Nephron progenitor cell (in vitro differentiated cells): ENCODE measurements around the gene HOXA7.

Source experiments
- DNase-seq: peaks from one replicate; pipeline ENCODE4 v3.0.0; 2021
- H3K27ac Mint-ChIP-seq: 2 replicates; pipeline ENCODE4 v1.8.0; 2021; ENCODE audit warnings: mild to moderate bottlenecking, moderate library complexity, mixed read lengths
- H3K27me3 Mint-ChIP-seq: 2 replicates; pipeline ENCODE4 v1.8.0; 2021; ENCODE audit warnings: mild to moderate bottlenecking, low read depth, mixed read lengths; ENCODE audit not compliant: poor library complexity
- H3K36me3 Mint-ChIP-seq: 2 replicates; pipeline ENCODE4 v1.8.0; 2021; ENCODE audit warnings: low read depth, mixed read lengths
- H3K4me1 Mint-ChIP-seq: 2 replicates; pipeline ENCODE4 v1.8.0; 2021; ENCODE audit warnings: mixed read lengths
- H3K4me3 Mint-ChIP-seq: 2 replicates; pipeline ENCODE4 v1.8.0; 2021; ENCODE audit warnings: mild to moderate bottlenecking, moderate library complexity, mixed read lengths
- H3K9me3 Mint-ChIP-seq: 2 replicates; pipeline ENCODE4 v1.8.0; 2021; ENCODE audit warnings: mild to moderate bottlenecking, moderate library complexity, mixed read lengths
- CTCF ChIP-seq: fragments of 200-600 bp; sonication (generic); IDR thresholded peaks from 2 replicates; pipeline ENCODE4 v1.5.0; 2021; ENCODE audit warnings: antibody characterized with exemption

The HOXA7 gene

GRCh38 chr7:27168265-27168947, 11.9 kb upstream of the HOXA7 start:
- peaks cover 71% of the 10 kb centered on the region for H3K36me3 Mint-ChIP-seq
- peak overlapping the region; percentile 97 for H3K4me3 Mint-ChIP-seq
- H3K9me3 Mint-ChIP-seq: no peaks in the 10 kb centered on the region
- H3K4me1 Mint-ChIP-seq: peaks cover 38% of the 10 kb centered on the region
- no peak for TF ChIP-seq CTCF
- peak overlapping the region; percentile 98 for H3K27ac Mint-ChIP-seq
- peak; percentile 58 for DNase-seq
- H3K27me3 Mint-ChIP-seq: peaks cover 19% of the 10 kb centered on the region

GRCh38 chr7:27167916-27168264, 11.4 kb upstream of the HOXA7 start:
- peak overlapping the region; percentile 98 for H3K27ac Mint-ChIP-seq
- TF ChIP-seq CTCF: no peak

GRCh38 chr7:27166531-27167505, 10.3 kb upstream of the HOXA7 start:
- Mint-ChIP-seq H3K4me3 (peak overlapping the region; percentile 97), H3K9me3 (no peaks in the 10 kb centered on the region), H3K27ac (peak overlapping the region; percentile 98)

More at GRCh38 chr7:27167916-27168264, 11.4 kb upstream of the HOXA7 start:
- Mint-ChIP-seq H3K4me1 (peaks cover 38% of the 10 kb centered on the region), H3K27me3 (peaks cover 19% of the 10 kb centered on the region), H3K4me3 (peak overlapping the region; percentile 97), H3K9me3 (no peaks in the 10 kb centered on the region), H3K36me3 (peaks cover 76% of the 10 kb centered on the region)
- DNase-seq: peak; percentile 6

GRCh38 chr7:27165996-27166530, 9.6 kb upstream of the HOXA7 start:
- H3K9me3 Mint-ChIP-seq: no peaks in the 10 kb centered on the region
- no peak for TF ChIP-seq CTCF
- H3K27ac Mint-ChIP-seq: peak overlapping the region; percentile 99
- H3K36me3 Mint-ChIP-seq: peaks cover 72% of the 10 kb centered on the region
- H3K4me1 Mint-ChIP-seq: peaks cover 28% of the 10 kb centered on the region
- H3K27me3 Mint-ChIP-seq: peaks cover 13% of the 10 kb centered on the region
- H3K4me3 Mint-ChIP-seq: peak overlapping the region; percentile 97
- peak; percentile 60 for DNase-seq

More at GRCh38 chr7:27166531-27167505, 10.3 kb upstream of the HOXA7 start:
- peaks cover 79% of the 10 kb centered on the region for H3K36me3 Mint-ChIP-seq
- TF ChIP-seq CTCF: no peak
- peaks cover 19% of the 10 kb centered on the region for H3K27me3 Mint-ChIP-seq
- H3K4me1 Mint-ChIP-seq: peaks cover 35% of the 10 kb centered on the region
- DNase-seq: peak; percentile 47

GRCh38 chr7:27165089-27165995, 8.9 kb upstream of the HOXA7 start, which contains the start of gene HOXA9:
TSS of gene HOXA9 (minus strand) at chr7:27165537. CDS start at chr7:27165457, 80 bp downstream.
- DNase-seq: peak; percentile 73
- Mint-ChIP-seq H3K4me1 (peaks cover 21% of the 10 kb centered on the region), H3K36me3 (peaks cover 64% of the 10 kb centered on the region), H3K27me3 (peaks cover 12% of the 10 kb centered on the region), H3K27ac (peak within 1 kb of the TSS; percentile 99), H3K4me3 (peak within 1 kb of the TSS; percentile 97), H3K9me3 (no peaks in the 10 kb centered on the region)
- TF ChIP-seq CTCF: no peak
